GM18868 (cell line): Measurements from ENCODE around the gene OR4F3.
"Not testable (repeated sequence)": the region's sequence is repeated elsewhere in the genome, so short reads cannot be mapped to it uniquely, and the experiment has no call there.

Source experiments
- ATAC-seq: cut with Tn5 transposase; IDR thresholded peaks from one replicate; pipeline ENCODE4 v1.9.1; 2021; ENCODE audit warnings: mild to moderate bottlenecking, moderate library complexity; ENCODE audit not compliant: unreplicated experiment

Gene OR4F3

GRCh38 chr5:181366968-181367367, at the start of gene OR4F3:
Gene OR4F3, plus strand, starts transcription at chr5:181367268.
- ATAC-seq = not testable (repeated sequence)
